Stromal cell of bone marrow (primary cell): Measurements from ENCODE around the gene EIF4E1B.

Experiments
- DNase-seq: peaks from one replicate; pipeline ENCODE4 v3.0.0-alpha.2; 2012; ENCODE audit warnings: low read depth

Gene EIF4E1B

GRCh38 chr5:176692326-176692725, 61.9 kb downstream of the EIF4E1B start:
- DNase-seq: no peak

DNA sequence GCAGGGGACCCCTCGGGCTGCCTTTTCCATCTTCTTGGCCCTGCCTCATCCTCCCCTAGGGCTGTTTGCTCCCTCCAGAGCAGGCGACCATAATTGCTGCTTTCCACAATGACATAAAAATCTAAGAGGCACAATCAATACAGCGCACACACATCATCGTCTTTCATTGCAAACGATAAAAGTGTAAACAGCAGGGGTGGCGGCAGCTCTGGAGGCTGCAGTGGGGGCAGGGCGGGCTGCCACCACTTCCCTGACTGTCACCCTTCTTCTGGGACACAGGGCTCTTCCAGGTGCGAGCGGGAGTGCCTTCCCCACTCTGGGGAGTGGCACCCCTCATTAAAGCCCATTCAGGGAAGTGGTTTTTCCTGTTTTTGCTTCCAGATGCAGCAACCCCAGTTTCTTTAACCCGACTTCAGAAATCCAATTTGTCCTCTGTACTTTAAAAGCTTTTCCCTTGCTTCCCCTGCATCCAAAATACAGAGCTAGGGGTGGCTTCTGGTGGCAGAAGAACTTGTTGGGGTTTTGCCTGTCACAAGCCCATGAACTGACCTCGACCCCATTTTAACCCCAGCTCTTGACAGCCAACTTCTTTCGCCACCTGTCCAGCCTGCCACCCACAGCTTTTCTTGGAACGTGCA, 62.5 kb downstream of the EIF4E1B start:
- no peak for DNase-seq

DNA sequence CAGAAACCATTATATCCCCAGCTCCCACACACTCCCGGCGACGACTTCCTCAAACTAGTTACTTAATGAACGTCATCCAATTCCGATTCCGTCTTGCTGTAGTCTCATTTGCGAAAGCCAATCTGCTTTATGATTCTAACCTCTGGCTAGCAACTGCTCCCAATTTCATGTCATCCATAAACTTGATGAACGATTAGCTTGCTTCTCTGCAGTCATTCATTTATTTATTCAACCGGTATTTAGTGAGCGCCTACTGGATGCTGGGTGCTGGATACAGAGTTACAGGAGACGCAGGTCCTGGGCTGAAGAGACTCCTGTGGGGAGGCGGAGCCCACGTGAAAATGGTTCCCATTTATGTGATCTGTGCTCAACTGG, 63.0 kb downstream of the EIF4E1B start:
- no peak for DNase-seq

DNA sequence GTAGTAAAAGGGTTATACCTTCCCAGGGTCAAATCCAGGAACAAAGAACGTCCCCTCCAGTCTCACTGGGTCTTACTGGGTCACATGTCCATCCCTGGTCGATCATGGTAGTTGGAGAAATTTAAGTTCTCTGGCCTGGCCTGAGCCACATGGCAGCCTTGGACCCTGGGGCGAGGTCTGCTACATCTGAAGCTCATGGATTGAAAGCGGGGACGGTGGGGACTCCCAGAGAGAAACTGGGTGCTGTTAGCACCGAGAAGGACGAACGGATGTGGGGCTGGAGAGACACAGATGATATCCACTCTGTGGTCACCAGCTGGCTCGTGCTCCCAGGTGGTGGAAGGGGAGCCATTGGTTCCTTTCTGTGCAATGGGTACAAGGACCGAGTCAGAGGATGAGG, 63.7 kb downstream of the EIF4E1B start:
- no peak for DNase-seq

DNA sequence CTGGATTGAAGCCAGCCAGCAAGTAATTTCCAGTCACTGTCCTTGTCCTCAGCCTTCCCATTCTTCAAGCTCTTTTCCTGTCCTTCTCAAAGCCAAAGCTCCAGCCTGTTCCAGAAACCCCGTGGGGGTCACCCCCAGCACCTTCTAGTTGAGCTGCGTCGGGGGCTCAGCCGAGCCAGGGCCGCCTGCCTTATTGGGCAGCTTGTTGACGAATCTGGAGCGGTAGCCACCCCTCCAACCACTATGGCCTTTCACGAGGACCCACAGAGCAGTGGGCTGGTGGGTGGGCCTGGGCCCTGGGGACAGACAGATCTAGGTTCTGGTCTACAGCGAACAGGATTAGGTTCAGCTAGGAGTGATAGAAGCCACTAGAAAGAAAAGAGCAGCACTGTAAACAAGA, 64.2 kb downstream of the EIF4E1B start:
- DNase-seq: no peak

- DNase-seq: no peak
These were observed 64.6 kb downstream of the EIF4E1B start for GRCh38 chr5:176695073-176695472.
